GM21786 (cell line): ENCODE data around the gene PRDM2.
"Not testable (repeated sequence)": the region's sequence is repeated elsewhere in the genome, so short reads cannot be mapped to it uniquely, and the experiment has no call there.

Experiments
- ATAC-seq: cut with Tn5 transposase; IDR thresholded peaks from one replicate; pipeline ENCODE4 v1.9.1; 2021; ENCODE audit not compliant: unreplicated experiment

The PRDM2 gene

GRCh38 chr1:13697738-13698137 lies 2.2 kb upstream of the PRDM2 start:
- no peak for ATAC-seq

- no peak for ATAC-seq
These were observed 478 bp upstream of the PRDM2 start for GRCh38 chr1:13699510-13699909.

- ATAC-seq, result peak; percentile 32
These were observed 708 bp downstream of the PRDM2 start for GRCh38 chr1:13700521-13701270.

DNA sequence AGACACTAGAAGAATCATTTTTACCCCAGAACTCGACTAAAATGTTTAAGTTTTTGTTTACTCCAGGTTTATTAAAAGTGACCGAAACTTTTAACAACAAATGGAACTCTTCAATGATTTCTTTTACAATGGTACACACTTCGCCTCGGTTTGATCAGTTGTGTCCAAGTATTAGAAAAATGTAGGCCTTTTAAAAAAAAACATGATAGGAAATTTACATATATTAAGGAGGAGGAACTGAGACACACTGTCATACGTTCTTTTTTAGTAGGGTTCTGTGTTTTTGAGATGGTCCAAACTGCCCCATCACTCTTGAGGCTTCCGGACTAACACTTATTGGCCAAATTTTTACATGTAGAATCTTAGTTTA lies 1.3 kb downstream of the PRDM2 start:
- no peak for ATAC-seq

- ATAC-seq, result peak; percentile 82
These were observed 2.6 kb downstream of the PRDM2 start for GRCh38 chr1:13702425-13703127.

GRCh38 chr1:13703128-13703513 lies 3.1 kb downstream of the PRDM2 start:
- peak; percentile 4 for ATAC-seq

GRCh38 chr1:13703558-13704490 lies 3.8 kb downstream of the PRDM2 start:
- ATAC-seq, result no peak

- no peak for ATAC-seq
These were observed 6.1 kb downstream of the PRDM2 start for GRCh38 chr1:13706046-13706445.

- ATAC-seq, result no peak
These were observed 7.2 kb downstream of the PRDM2 start for GRCh38 chr1:13707164-13707563.

DNA sequence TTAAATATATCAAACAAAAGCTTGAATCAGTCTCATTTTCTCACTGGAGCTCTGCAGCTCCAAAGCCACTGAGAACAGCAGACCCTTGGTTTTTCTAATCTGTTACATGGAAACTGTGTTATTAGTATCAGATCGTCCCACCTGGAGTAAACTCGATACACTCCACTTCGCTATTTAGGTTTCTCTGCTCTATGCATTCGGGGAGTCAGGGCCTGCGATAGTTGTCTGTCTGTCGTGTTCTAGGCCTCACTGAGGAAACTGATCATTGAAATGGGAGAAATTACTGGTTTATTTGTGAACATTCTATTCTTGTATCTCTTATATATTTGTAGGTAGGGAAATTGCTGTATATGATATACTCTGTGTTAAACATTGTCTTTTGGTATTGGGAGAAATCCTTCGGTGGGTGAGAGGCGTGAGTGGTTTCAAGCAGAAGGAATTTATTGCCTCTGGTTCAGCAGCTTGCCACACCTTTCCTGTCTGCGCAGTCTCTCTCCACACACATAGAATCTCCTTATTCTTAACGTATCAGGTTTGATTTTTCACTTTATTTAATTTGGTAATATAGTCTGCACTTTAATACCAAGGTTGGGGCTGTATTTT lies 8.5 kb downstream of the PRDM2 start:
- no peak for ATAC-seq

- no peak for ATAC-seq
These were observed 10.1 kb downstream of the PRDM2 start for GRCh38 chr1:13710086-13710485.

GRCh38 chr1:13714851-13715250 lies 14.9 kb downstream of the PRDM2 start:
- ATAC-seq, result no peak

DNA sequence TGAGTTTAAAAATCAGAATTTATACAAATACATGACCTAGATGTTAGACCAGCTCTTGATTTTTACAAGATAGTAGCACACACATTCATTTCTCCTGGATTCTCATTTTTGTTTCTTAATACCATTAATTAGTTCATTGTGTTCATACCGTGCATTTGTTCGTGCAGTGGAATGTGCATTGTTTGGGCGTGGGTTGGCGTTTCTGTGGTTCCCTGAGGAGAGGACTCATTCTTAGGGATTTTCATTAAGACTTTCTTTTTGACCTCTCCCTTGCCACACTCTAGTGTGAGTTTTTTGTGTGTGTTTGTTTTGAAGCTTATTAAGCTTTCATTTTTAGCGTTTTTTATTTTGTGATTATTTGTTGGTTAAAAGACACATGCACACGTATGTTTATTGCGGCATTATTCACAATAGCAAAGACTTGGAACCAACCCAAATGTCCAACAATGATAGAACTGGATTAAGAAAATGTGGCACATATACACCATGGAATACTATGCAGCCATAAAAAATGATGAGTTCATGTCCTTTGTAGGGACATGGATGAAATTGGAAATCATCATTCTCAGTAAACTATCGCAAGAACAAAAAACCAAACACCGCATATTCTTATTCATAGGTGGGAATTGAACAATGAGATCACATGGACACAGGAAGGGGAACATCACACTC lies 15.8 kb downstream of the PRDM2 start:
- ATAC-seq, result not testable (repeated sequence)

GRCh38 chr1:13722808-13723360 lies 22.9 kb downstream of the PRDM2 start:
- ATAC-seq, result no peak

DNA sequence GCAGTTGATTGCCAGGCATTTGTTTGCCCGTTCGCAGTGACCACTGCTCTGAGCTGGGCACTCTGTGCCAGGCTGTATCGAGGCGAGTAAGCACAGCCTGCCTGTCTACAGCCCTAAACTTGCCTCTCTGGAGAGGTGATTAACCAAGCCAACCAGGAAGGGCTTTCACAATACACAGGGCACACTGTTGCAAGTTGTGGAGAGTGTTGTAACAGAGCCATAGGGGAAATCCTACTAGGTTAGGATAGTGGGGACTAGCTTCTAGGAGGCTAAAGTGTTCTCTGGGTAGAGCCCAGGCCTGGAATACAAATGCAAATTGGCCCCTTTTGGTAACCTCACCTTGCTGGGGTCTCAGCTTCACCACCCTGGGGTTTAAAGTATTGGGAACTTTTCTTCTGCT lies 23.8 kb downstream of the PRDM2 start:
- ATAC-seq, result no peak

DNA sequence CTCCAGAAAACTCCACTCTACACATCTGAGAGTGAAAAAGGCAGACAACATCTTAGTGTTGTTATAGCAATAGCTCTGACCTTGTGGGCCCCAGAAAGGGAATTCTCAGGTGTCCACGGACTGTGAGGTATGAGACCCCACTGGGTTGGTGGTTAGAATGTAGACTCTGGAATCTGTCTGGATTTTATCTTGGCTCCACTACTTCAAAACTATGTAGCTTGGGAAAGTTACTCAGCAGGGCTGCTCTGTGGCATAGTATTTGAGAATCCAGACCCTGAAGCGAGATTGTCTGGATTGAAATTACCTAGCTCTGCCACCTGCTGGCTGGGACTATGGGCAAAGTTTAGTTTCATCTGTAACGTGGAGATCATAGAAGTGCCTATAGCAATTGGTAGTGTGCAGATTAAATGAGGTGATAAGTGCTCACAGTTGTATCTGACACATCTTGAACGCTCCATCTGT lies 25.8 kb downstream of the PRDM2 start:
- ATAC-seq, result no peak

- ATAC-seq, result no peak
These were observed 28.2 kb downstream of the PRDM2 start for GRCh38 chr1:13728091-13728715.

DNA sequence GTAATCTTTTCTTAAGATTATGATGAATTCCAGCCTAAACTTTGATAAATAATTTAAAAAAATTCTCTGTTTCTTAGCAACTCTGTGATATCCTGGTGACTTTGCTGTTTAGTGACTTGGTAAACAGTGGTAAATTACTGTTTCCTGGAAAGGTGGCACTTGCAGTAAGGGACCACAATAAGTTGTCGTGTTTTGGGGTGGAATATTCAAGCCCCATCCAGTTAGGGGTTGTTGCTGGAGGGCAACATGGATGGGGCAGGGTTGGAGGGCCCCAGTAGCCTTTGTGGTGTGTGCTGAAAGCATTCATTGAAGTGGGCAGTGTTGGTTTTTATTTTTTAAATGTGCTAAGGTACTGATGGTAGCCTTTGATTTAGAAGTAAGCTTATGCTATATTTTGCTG lies 30.3 kb downstream of the PRDM2 start:
- ATAC-seq, result peak; percentile 3

GRCh38 chr1:13730751-13731482 lies 30.9 kb downstream of the PRDM2 start:
- peak; percentile 88 for ATAC-seq
